Astrocyte (in vitro differentiated cells and primary cell): ENCODE results near the gene FSTL4. TPM values are rescaled to one million over a fixed set of nuclear protein-coding genes. Genes with fewer than 3 reads are reported as not detected.

Source experiments
- DNase-seq: peaks from one replicate; pipeline ENCODE4 v3.0.0-alpha.2; 2010; ENCODE audit warnings: low read depth
- FAIRE-seq: peaks from 2 replicates; lab custom pipeline; 2011; peaks lifted over from hg19 to GRCh38; lab: Jason Lieb, UNC
- H2AFZ ChIP-seq: 2 replicates; pipeline ENCODE4 v1.6.0; 2012; ENCODE audit warnings: low read depth, low read length, inconsistent platforms
- H3K27ac ChIP-seq: 2 replicates; pipeline ENCODE4 v1.5.1; 2011; ENCODE audit warnings: low read depth, low read length, inconsistent platforms
- H3K27me3 ChIP-seq: 2 replicates; pipeline ENCODE4 v1.6.0; 2011; ENCODE audit warnings: low read length, inconsistent platforms; ENCODE audit not compliant: insufficient read depth
- H3K36me3 ChIP-seq: 2 replicates; pipeline ENCODE4 v1.5.1; 2011; ENCODE audit warnings: low read length, inconsistent platforms; ENCODE audit not compliant: insufficient read depth
- H3K4me1 ChIP-seq: 2 replicates; pipeline ENCODE4 v1.5.1; 2011; ENCODE audit warnings: low read length, inconsistent platforms; ENCODE audit not compliant: insufficient read depth
- H3K4me2 ChIP-seq: 2 replicates; pipeline ENCODE4 v1.6.0; 2012; ENCODE audit warnings: low read length, inconsistent platforms
- H3K4me3 ChIP-seq: 2 replicates; pipeline ENCODE4 v1.5.1; 2011; ENCODE audit warnings: low read depth, mild to moderate bottlenecking, low read length, inconsistent platforms; ENCODE audit not compliant: insufficient read depth
- H3K79me2 ChIP-seq: 2 replicates; pipeline ENCODE4 v1.6.0; 2012; ENCODE audit warnings: mild to moderate bottlenecking, low read length, inconsistent platforms; ENCODE audit not compliant: insufficient read depth
- H3K9ac ChIP-seq: 2 replicates; pipeline ENCODE4 v1.6.0; 2012; ENCODE audit warnings: mild to moderate bottlenecking, low read length, inconsistent platforms
- H3K9me3 ChIP-seq: 2 replicates; pipeline ENCODE4 v1.5.1; 2012; ENCODE audit warnings: low read depth, mild to moderate bottlenecking, low read length, inconsistent platforms; ENCODE audit not compliant: insufficient read depth
- H4K20me1 ChIP-seq: 2 replicates; pipeline ENCODE4 v1.6.0; 2012; ENCODE audit warnings: low read length, inconsistent platforms; ENCODE audit not compliant: insufficient read depth
- H3K27ac Mint-ChIP-seq: one replicate; pipeline ENCODE4 v1.8.0; 2021; ENCODE audit warnings: mild to moderate bottlenecking, mixed read lengths; ENCODE audit not compliant: unreplicated experiment
- H3K27me3 Mint-ChIP-seq: one replicate; pipeline ENCODE4 v1.8.0; 2021; ENCODE audit warnings: low read depth, mixed read lengths; ENCODE audit not compliant: unreplicated experiment
- H3K36me3 Mint-ChIP-seq: one replicate; pipeline ENCODE4 v1.8.0; 2021; ENCODE audit warnings: low read depth, mixed read lengths; ENCODE audit not compliant: unreplicated experiment
- H3K4me1 Mint-ChIP-seq: one replicate; pipeline ENCODE4 v1.8.0; 2021; ENCODE audit warnings: low read depth, mixed read lengths; ENCODE audit not compliant: unreplicated experiment
- H3K4me3 Mint-ChIP-seq: one replicate; pipeline ENCODE4 v1.8.0; 2021; ENCODE audit warnings: mild to moderate bottlenecking, moderate library complexity, mixed read lengths; ENCODE audit not compliant: unreplicated experiment
- H3K9me3 Mint-ChIP-seq: one replicate; pipeline ENCODE4 v1.8.0; 2021; ENCODE audit warnings: mild to moderate bottlenecking, mixed read lengths; ENCODE audit not compliant: unreplicated experiment
- EZH2 ChIP-seq: IDR thresholded peaks from 2 replicates; pipeline ENCODE4 v1.6.1; 2012; ENCODE audit warnings: mild to moderate bottlenecking, low read length, inconsistent platforms; ENCODE audit not compliant: insufficient read depth
- total RNA-seq: library from RNA; stranded (reverse); gene quantifications from 2 replicates; pipeline ENCODE4 v1.2.1, GENCODE V29; 2021
- TF ChIP-seq, protein P1 (sequence below): IDR thresholded peaks from 2 replicates; pipeline ENCODE4 v1.5.1; 2011; ENCODE audit warnings: low read depth, mild to moderate bottlenecking, inconsistent platforms, low read length, moderate library complexity; ENCODE audit not compliant: insufficient read depth

Gene FSTL4
- total RNA-seq, 1 donor from 2014 or later, result not detected

DNA sequence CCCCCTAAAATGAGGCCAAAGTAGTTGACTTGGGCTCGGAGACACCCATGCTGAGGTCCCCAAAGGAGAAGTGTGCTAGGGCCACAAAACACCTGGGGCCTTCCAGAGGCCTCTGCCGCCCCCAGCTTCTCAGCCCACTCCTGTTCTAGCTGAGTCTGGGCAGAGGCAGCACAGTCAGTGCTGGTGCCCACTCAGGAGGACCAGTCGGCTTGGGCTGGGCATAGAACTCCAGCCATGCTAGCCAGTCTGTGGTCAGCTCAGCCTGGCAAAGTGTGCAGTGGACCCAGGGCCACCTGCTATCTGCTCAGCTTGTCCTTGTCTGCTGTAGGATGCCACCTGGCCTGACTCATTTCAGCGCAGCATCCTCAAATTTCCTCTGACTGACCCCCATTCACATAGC lies 254.6 kb downstream of the FSTL4 start:
- no peak for FAIRE-seq
- DNase-seq, result no peak
- H3K9me3 Mint-ChIP-seq, result peaks cover 3% of the 10 kb centered on the region
- peaks cover 15% of the 10 kb centered on the region for H3K27me3 Mint-ChIP-seq
- no peak overlapping the region for H3K4me3 Mint-ChIP-seq
- H3K27ac Mint-ChIP-seq, result no peak overlapping the region
- Histone ChIP-seq H3K9me3 (no peaks in the 10 kb centered on the region), H3K4me1 (no peaks in the 10 kb centered on the region), H3K36me3 (no peaks in the 10 kb centered on the region), H3K79me2 (no peaks in the 10 kb centered on the region), H3K4me2 (no peak overlapping the region), H2AFZ (no peak overlapping the region), H3K4me3 (no peak overlapping the region), H4K20me1 (no peaks in the 10 kb centered on the region), H3K27ac (no peak overlapping the region), H3K27me3 (peaks cover 10% of the 10 kb centered on the region), H3K9ac (no peak overlapping the region)
- H3K36me3 Mint-ChIP-seq, result no peaks in the 10 kb centered on the region
- H3K4me1 Mint-ChIP-seq, result peaks cover 3% of the 10 kb centered on the region
- no peak for TF ChIP-seq EZH2
- TF ChIP-seq, protein P1, sequence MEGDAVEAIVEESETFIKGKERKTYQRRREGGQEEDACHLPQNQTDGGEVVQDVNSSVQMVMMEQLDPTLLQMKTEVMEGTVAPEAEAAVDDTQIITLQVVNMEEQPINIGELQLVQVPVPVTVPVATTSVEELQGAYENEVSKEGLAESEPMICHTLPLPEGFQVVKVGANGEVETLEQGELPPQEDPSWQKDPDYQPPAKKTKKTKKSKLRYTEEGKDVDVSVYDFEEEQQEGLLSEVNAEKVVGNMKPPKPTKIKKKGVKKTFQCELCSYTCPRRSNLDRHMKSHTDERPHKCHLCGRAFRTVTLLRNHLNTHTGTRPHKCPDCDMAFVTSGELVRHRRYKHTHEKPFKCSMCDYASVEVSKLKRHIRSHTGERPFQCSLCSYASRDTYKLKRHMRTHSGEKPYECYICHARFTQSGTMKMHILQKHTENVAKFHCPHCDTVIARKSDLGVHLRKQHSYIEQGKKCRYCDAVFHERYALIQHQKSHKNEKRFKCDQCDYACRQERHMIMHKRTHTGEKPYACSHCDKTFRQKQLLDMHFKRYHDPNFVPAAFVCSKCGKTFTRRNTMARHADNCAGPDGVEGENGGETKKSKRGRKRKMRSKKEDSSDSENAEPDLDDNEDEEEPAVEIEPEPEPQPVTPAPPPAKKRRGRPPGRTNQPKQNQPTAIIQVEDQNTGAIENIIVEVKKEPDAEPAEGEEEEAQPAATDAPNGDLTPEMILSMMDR, result no peak

DNA sequence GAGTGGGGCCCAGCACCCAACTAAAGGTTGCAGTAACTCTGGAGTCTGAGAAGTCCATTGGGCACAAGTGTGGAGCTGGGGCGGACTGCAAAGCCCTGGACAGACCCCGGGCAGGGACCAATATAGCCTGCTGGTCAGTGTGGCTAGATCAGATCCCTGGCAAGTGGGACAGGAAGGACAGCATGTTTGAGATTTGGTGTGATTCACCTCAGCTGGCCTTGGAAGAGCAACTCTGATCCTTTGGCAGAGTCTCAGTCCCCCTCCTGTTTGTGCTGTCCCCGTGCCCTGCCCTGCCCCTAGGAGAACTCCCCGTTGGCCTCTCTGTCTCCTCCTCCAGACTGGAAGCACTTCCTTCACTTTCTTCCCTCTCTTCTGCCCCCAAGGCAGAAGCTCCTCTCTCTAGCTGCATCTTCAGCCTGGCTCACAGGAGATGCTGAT lies 255.3 kb downstream of the FSTL4 start:
- H3K9ac ChIP-seq, result no peak overlapping the region
- no peaks in the 10 kb centered on the region for H3K36me3 ChIP-seq
- peaks cover 10% of the 10 kb centered on the region for H3K27me3 ChIP-seq
- H3K4me1 Mint-ChIP-seq, result peaks cover 3% of the 10 kb centered on the region
- H3K27ac ChIP-seq, result no peak overlapping the region
- no peaks in the 10 kb centered on the region for H4K20me1 ChIP-seq
- peaks cover 15% of the 10 kb centered on the region for H3K27me3 Mint-ChIP-seq
- no peak overlapping the region for H3K4me3 Mint-ChIP-seq
- H3K36me3 Mint-ChIP-seq, result no peaks in the 10 kb centered on the region
- H3K4me1 ChIP-seq, result no peaks in the 10 kb centered on the region
- no peak overlapping the region for H3K4me2 ChIP-seq
- TF ChIP-seq, protein P1, result no peak
- no peak for TF ChIP-seq EZH2
- no peak overlapping the region for H2AFZ ChIP-seq
- H3K9me3 ChIP-seq, result no peaks in the 10 kb centered on the region
- peaks cover 3% of the 10 kb centered on the region for H3K9me3 Mint-ChIP-seq
- no peak overlapping the region for H3K4me3 ChIP-seq
- no peak for FAIRE-seq
- H3K79me2 ChIP-seq, result no peaks in the 10 kb centered on the region
- no peak overlapping the region for H3K27ac Mint-ChIP-seq
- no peak for DNase-seq

DNA sequence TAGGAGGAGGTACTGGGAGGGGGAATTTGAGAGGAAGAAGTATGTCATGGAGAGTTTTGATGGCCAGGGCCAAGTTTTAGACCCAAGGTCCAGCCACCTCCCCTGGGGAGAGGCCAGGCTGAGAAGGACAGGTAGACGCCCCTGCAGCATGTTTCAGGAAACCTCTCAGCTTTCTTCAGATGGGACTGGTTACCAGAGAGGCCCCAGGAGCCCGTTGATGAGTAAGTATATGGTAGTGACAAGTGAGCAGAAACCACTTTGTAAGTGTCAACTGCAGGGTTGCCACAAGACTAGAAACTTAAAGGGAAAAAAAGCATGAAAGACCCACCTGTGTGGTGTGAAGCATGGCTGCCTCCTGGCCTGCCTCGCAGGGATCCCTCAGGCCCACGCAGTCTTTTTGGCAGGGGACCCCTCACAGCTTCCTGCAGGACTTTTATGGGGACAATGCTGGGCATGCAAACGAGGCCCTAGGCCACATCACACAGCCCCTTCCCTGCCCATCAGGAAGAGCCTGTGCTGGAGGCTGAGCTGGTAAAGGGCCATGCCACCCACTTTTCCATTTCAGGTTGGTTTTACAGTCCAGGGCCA lies 255.9 kb downstream of the FSTL4 start:
- Histone ChIP-seq H3K27me3 (peaks cover 8% of the 10 kb centered on the region), H3K4me2 (no peak overlapping the region), H3K79me2 (no peaks in the 10 kb centered on the region), H3K4me3 (no peak overlapping the region), H3K36me3 (no peaks in the 10 kb centered on the region), H3K9ac (no peak overlapping the region), H4K20me1 (no peaks in the 10 kb centered on the region), H3K4me1 (no peaks in the 10 kb centered on the region), H3K27ac (no peak overlapping the region), H3K9me3 (no peaks in the 10 kb centered on the region), H2AFZ (no peak overlapping the region)
- Mint-ChIP-seq H3K36me3 (no peaks in the 10 kb centered on the region), H3K4me1 (peaks cover 3% of the 10 kb centered on the region), H3K9me3 (peaks cover 3% of the 10 kb centered on the region), H3K4me3 (no peak overlapping the region), H3K27me3 (peaks cover 15% of the 10 kb centered on the region), H3K27ac (no peak overlapping the region)
- DNase-seq (no peak), FAIRE-seq (no peak)
- TF ChIP-seq, protein P1, result no peak
- no peak for TF ChIP-seq EZH2
